Right renal cortex interstitium (tissue), 3 donors: ENCODE results near the gene HDGFL3. TPM values are rescaled to one million over a fixed set of nuclear protein-coding genes. Genes with fewer than 3 reads are reported as not detected.
"Not testable (repeated sequence)": the region's sequence is repeated elsewhere in the genome, so short reads cannot be mapped to it uniquely, and the experiment has no call there.

ENCODE experiments used
- DNase-seq, 3 donors: peaks; one replicate each; pipeline ENCODE4 v3.0.0-alpha.2; 2013; ENCODE audit warnings: low read depth in 3 of 3, low spot score in 2 of 3
- polyA plus RNA-seq, 3 donors: library from polyadenylated mRNA; unstranded; fragments of 120-200 nt; gene quantifications; one replicate each; pipeline ENCODE4 v1.2.1, GENCODE V29; 2013; ENCODE audit not compliant: insufficient read length in 3 of 3

HDGFL3 gene
- 100 to 1,000 TPM in 1 of 3 donors, 10 to 100 TPM in 2; 91.3 to 103 (median 98.7) TPM for polyA plus RNA-seq

- DNase-seq, result peak; percentile 40 to 59 (median 50)
Observed at GRCh38 chr15:83207660-83208366, at the start of gene HDGFL3. TSS of gene HDGFL3 (minus strand) at chr15:83207823. CDS start at chr15:83207414, 409 bp downstream.

- no peak for DNase-seq
Observed at GRCh38 chr15:83250781-83251180, 43.2 kb upstream of the HDGFL3 start.

- DNase-seq, result no peak
Observed at GRCh38 chr15:83249030-83249343, 41.4 kb upstream of the HDGFL3 start.

DNA sequence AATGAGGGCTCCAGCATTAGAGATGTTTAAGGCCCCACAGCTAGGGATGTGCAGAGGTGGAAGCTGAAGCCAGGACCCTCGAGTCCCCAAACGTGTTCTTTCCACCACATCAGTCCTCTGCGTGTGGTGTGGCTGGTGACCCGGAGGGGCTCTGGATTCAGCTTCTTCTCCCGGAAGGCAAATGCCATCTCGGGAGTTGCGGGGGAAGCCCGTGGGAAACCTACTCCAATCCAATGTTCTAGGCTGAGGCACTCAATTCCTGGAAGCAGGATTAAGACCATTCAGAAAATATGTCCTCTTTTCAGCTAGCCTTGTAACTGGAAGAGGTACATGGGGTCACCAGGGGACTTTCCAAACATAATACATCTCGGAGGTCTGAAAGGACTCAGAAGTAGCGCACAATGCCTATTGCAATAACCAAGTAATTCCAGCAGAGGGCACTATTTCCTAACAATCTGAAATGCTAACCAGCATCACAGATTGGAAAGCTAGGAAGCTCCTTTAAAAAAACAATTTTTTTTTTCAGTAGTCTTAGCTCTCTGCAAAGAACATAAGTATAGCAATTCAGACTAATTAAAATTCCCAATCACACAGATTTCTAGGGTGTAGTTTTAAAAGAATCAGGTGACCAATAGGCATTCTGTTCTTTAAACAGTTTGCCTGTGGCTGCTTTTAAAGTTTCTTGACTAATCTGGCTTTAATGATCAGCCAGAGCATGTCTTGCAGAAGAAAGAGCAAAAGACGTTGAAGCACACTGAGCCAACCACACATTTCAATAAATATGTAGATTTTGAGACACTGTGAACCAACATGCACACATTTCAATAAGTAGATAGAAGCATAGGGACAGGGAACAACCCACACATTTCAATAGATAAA lies 40.8 kb upstream of the HDGFL3 start:
- DNase-seq, result peak; percentile 56 to 61 (median 57)

GRCh38 chr15:83243634-83244033 lies 36.0 kb upstream of the HDGFL3 start:
- no peak for DNase-seq

- DNase-seq, result no peak
Observed at GRCh38 chr15:83230242-83230641, 22.6 kb upstream of the HDGFL3 start.

DNA sequence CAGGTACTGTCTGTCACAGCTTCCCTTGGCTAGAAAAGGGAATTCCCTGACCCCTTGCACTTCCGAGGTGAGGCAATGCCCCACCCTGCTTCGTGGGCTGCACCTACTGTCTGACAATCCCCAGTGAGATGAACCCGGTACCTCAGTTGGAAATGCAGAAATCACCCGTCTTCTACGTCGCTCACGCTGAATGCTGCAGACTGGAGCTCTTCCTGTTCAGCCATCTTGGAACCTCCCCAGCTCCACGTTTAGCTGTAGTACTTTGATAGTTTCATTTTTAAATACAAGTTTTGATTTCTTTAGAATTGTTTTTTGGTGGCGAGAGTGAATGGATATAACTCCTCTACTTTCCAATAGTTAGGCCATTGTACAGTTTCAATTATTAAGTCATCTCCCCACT lies 17.8 kb upstream of the HDGFL3 start:
- no peak for DNase-seq

- not testable (repeated sequence) for DNase-seq
Observed at GRCh38 chr15:83221781-83222180, 14.2 kb upstream of the HDGFL3 start.

- DNase-seq, result no peak
Observed at GRCh38 chr15:83219026-83219425, 11.4 kb upstream of the HDGFL3 start.

GRCh38 chr15:83215306-83215705 lies 7.7 kb upstream of the HDGFL3 start:
- no peak for DNase-seq

DNA sequence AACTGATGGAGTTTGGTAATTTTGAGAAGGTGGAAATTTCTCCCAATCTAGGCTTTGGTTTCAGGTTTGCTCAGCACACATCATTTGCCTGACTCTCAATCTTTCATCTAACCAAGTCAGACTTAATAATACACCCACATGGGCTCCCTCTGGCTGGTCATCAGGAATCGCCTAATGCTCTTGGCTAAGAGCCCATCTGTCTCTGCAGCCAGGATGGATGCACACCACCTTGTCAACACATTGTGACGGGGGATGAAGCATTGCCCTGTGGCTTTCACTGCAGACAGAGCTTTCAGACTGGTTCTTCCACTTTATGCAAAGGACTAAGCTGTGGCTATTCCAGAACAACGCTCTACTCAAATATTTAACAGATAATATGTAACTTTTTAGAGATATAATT lies 3.0 kb upstream of the HDGFL3 start:
- DNase-seq, result no peak

DNA sequence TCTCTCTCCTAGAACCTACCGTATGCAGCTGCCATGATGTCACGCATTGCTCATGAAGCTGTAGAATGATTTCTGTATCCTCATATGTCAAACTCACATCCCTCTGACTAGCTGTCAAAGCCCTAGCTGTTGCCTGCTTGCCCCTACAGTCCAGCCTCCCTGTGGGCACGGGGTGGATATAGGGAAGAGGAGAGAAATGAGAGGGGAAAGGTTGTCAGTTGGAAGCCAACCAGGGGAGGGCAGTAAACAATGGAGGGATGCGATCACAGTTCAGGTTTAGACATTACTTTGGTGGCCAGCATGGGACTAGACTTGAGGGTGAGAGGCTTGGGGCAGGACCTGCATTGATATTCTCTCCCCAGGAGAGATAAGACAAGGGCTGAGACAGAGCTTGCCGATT lies 1.7 kb upstream of the HDGFL3 start:
- DNase-seq, result no peak

GRCh38 chr15:83208367-83208661 lies 691 bp upstream of the HDGFL3 start:
- peak in 2 of 3 donors; percentile 14 to 27 for DNase-seq

DNA sequence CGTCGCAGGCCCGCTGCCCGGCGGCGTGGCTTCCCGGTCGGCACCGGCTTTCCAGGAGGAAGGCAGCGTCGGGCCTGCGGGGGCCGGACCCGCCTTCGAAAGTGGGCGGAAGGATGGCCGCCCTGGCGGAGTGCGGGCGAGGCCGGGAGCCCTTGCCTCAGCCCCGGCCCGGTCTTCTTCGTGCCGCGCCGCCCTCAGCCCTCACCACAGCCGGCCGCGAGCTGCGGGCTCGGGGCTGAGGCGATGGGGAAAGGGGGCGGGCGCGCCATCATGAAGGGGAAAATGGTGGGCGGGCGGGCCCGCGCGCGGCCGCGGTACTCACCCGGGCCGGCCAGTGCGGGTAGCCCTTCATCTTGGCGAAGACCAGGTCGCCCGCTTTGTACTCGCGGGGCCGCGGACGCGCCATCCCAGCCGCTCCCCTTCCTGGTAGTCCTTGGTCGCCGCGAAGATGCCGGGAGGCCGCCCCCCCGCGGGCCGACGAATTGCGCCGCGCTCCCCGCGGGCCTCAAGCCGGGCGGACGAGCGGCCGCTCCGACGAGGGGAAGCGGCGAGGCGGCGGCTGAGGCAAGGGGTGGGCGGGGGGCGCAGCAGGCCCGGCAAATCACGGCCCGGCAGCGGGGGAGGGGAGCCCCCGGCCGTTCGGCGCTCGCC lies 489 bp downstream of the HDGFL3 start:
- DNase-seq, result peak; percentile 14 to 36 (median 19)

DNA sequence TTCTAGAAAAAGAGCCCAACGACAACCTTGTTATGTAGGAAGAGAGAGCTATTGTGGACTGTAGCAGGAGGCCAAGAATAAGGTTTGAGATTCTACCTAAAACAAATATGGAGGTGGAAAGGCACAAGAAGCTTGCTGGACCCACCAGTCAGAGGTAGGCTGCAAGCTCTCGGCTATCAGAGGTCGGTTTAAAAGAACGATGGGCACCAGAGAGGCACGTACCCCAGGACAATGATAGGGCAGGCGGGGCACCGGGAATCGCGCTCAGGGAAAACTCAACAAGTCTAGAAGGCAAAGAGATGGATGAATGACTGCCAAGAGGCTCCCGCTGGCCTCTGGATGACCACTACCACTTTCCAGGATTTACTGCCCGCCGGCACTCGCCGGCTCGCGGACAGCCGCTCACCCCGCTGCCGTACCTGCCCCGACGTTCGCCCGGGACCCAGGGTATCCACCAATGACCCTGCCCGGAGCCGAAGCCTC lies 1.1 kb downstream of the HDGFL3 start:
- peak in 2 of 3 donors; percentile 12 to 25 for DNase-seq

GRCh38 chr15:83205725-83206324 lies 1.8 kb downstream of the HDGFL3 start:
- no peak for DNase-seq

- no peak for DNase-seq
Observed at GRCh38 chr15:83204697-83205096, 2.9 kb downstream of the HDGFL3 start.

DNA sequence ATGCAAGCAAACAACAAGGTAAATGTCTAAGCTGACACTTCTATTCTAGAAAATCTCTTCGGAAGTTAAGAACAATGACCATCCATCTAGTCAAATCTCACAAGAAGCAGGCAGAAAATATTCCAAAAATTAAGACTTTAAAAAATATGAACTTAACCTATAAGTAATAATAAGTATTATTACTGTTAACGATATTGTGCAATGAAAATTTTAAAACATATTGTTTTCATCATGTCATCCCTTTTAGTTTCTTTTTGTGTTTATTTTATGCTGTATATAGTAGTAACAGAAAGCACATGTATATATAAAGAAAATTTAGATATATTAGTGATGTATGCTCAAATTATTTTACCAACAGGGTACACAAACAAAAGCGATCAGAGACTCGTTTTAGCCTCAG lies 4.1 kb downstream of the HDGFL3 start:
- no peak for DNase-seq

GRCh38 chr15:83200589-83200988 lies 7.0 kb downstream of the HDGFL3 start:
- no peak for DNase-seq

- DNase-seq, result no peak
Observed at GRCh38 chr15:83200162-83200561, 7.5 kb downstream of the HDGFL3 start.

- DNase-seq, result no peak
Observed at GRCh38 chr15:83199288-83199687, 8.3 kb downstream of the HDGFL3 start.
